IMR-90 (cell line): Measurements from ENCODE around the gene SPEF2. TPM values are rescaled to one million over a fixed set of nuclear protein-coding genes. Genes with fewer than 3 reads are reported as not detected.

Source experiments
- ATAC-seq: fragments of 200-7000 bp; cut with Tn5 transposase; 2 replicates; pipeline ENCODE4 v1.9.1; 2020; ENCODE audit warnings: low read depth, mild to moderate bottlenecking, moderate library complexity
- BruUV-seq: library from RNA; stranded (reverse); fragments of 400-500 nt; replicated peaks from 2 replicates; lab custom pipeline; 2021; lab: Mats Ljungman, UMichigan
- CTCF ChIA-PET: fragments of 300-600 bp; formaldehyde crosslinking; extraction: SDS; loops from one replicate; lab custom pipeline; 2021; ENCODE audit warnings: antibody characterized with exemption; lab: Yijun Ruan, JAX
- POLR2A ChIA-PET: fragments of 300-600 bp; sonication (Branson Sonifier 250); formaldehyde crosslinking; loops from one replicate; lab custom pipeline; 2022; ENCODE audit warnings: antibody characterized with exemption; ENCODE audit not compliant: unreplicated experiment; lab: Charles Lee
- DNase-seq: peaks from one replicate; pipeline ENCODE4 v3.0.0; 2013
- H2AFZ ChIP-seq: replicated peaks from 2 replicates; pipeline ENCODE3; 2013; ENCODE audit warnings: low read length, mild to moderate bottlenecking; ENCODE audit not compliant: poor library complexity
- H2AK5ac ChIP-seq: 2 replicates; pipeline ENCODE4 v1.6.1; 2013; ENCODE audit warnings: low read depth, low read length, inconsistent platforms
- H2AK9ac ChIP-seq: replicated peaks from 2 replicates; pipeline ENCODE3; 2013; ENCODE audit warnings: mild to moderate bottlenecking, low read depth, low read length, moderate library complexity; ENCODE audit not compliant: poor library complexity
- H2BK120ac ChIP-seq: 2 replicates; pipeline ENCODE4 v1.6.1; 2013; ENCODE audit warnings: low read depth, low read length, inconsistent platforms
- H2BK15ac ChIP-seq: 3 replicates; pipeline ENCODE4 v1.6.1; 2013; ENCODE audit warnings: low read depth, low read length, inconsistent platforms
- H2BK20ac ChIP-seq: 2 replicates; pipeline ENCODE4 v1.6.1; 2013; ENCODE audit warnings: low read depth, mild to moderate bottlenecking, inconsistent platforms, low read length, moderate library complexity
- H2BK5ac ChIP-seq: 2 replicates; pipeline ENCODE4 v1.6.1; 2013; ENCODE audit warnings: mild to moderate bottlenecking, low read depth, low read length, inconsistent platforms; ENCODE audit not compliant: poor library complexity, severe bottlenecking
- H3K14ac ChIP-seq: replicated peaks from 2 replicates; pipeline ENCODE4 v1.6.1; 2013; ENCODE audit warnings: low read depth, low read length, inconsistent platforms
- H3K18ac ChIP-seq: 2 replicates; pipeline ENCODE4 v1.6.1; 2013; ENCODE audit warnings: low read depth, low read length, control low read depth
- H3K23ac ChIP-seq: 2 replicates; pipeline ENCODE4 v1.6.1; 2013; ENCODE audit warnings: low read depth, low read length, inconsistent platforms
- H3K27ac ChIP-seq: 2 replicates; pipeline ENCODE4 v1.5.1; 2013; ENCODE audit warnings: mild to moderate bottlenecking, control low read depth, low read length; ENCODE audit not compliant: insufficient read depth
- H3K27me3 ChIP-seq: 2 replicates; pipeline ENCODE4 v1.6.1; 2013; ENCODE audit warnings: low read length; ENCODE audit not compliant: control insufficient read depth, insufficient read depth
- H3K36me3 ChIP-seq: 2 replicates; pipeline ENCODE4 v1.6.1; 2013; ENCODE audit warnings: low read length, mixed read lengths; ENCODE audit not compliant: control insufficient read depth, insufficient read depth
- H3K4ac ChIP-seq: 2 replicates; pipeline ENCODE4 v1.6.1; 2013; ENCODE audit warnings: low read depth, low read length, inconsistent platforms
- H3K4me1 ChIP-seq: 2 replicates; pipeline ENCODE4 v1.6.1; 2013; ENCODE audit warnings: low read length, mixed read lengths; ENCODE audit not compliant: control insufficient read depth, insufficient read depth
- H3K4me2 ChIP-seq: 2 replicates; pipeline ENCODE4 v1.6.1; 2013; ENCODE audit warnings: low read depth, mild to moderate bottlenecking, control low read depth, low read length, moderate library complexity
- H3K4me3 ChIP-seq: 2 replicates; pipeline ENCODE4 v1.5.1; 2013; ENCODE audit warnings: low read depth, mild to moderate bottlenecking, control low read depth, low read length, moderate library complexity; ENCODE audit not compliant: insufficient read depth
- H3K56ac ChIP-seq: 2 replicates; pipeline ENCODE4 v1.6.1; 2013; ENCODE audit warnings: low read length, inconsistent platforms; ENCODE audit not compliant: insufficient read depth; ENCODE audit errors: extremely low read depth
- H3K79me1 ChIP-seq, 2 experiments: 2 replicates each; pipeline ENCODE4 v1.6.1; 2013; ENCODE audit warnings: low read length in 2 of 2, inconsistent platforms in 1 of 2, low read depth in 1 of 2
- H3K9ac ChIP-seq: 2 replicates; pipeline ENCODE4 v1.6.1; 2013; ENCODE audit warnings: low read depth, low read length, control low read depth
- H3K9me1 ChIP-seq: 2 replicates; pipeline ENCODE4 v1.6.1; 2013; ENCODE audit warnings: low read length, inconsistent platforms; ENCODE audit not compliant: insufficient read depth
- H3K9me3 ChIP-seq: 2 replicates; pipeline ENCODE4 v1.6.1; 2013; ENCODE audit warnings: low read length; ENCODE audit not compliant: control insufficient read depth, insufficient read depth
- H4K20me1 ChIP-seq: 2 replicates; pipeline ENCODE4 v1.6.1; 2013; ENCODE audit warnings: low read length, inconsistent platforms; ENCODE audit not compliant: insufficient read depth
- H4K5ac ChIP-seq: 2 replicates; pipeline ENCODE4 v1.6.1; 2013; ENCODE audit warnings: mild to moderate bottlenecking, low read depth, low read length, control low read depth
- H4K8ac ChIP-seq, 2 experiments: 2 replicates each; pipeline ENCODE4 v1.6.1; 2013; ENCODE audit warnings: low read depth in 2 of 2, low read length in 2 of 2, control low read depth in 1 of 2, inconsistent platforms in 1 of 2
- H4K91ac ChIP-seq: 2 replicates; pipeline ENCODE4 v1.6.1; 2013; ENCODE audit warnings: low read depth, low read length, inconsistent platforms; ENCODE audit not compliant: insufficient read depth
- BHLHE40 ChIP-seq: fragments of 150-350 bp; IDR thresholded peaks from 2 replicates; pipeline ENCODE4 v1.6.1; 2016; ENCODE audit warnings: mild to moderate bottlenecking, low read depth, low read length
- CEBPB ChIP-seq: IDR thresholded peaks from 2 replicates; pipeline ENCODE4 v1.6.1; 2012; ENCODE audit warnings: low read depth, low read length, improper control_type of control experiment
- CHD1 ChIP-seq: IDR thresholded peaks from 2 replicates; pipeline ENCODE4 v1.6.1; 2012; ENCODE audit warnings: low read depth, low read length, improper control_type of control experiment
- FOS ChIP-seq: fragments of 150-350 bp; IDR thresholded peaks from 2 replicates; pipeline ENCODE4 v1.6.1; 2016; ENCODE audit warnings: low read depth, low read length
- MAZ ChIP-seq: IDR thresholded peaks from 2 replicates; pipeline ENCODE4 v1.6.1; 2012; ENCODE audit warnings: low read depth, mild to moderate bottlenecking, low read length, improper control_type of control experiment, moderate library complexity, borderline replicate concordance
- MXI1 ChIP-seq: IDR thresholded peaks from 2 replicates; pipeline ENCODE4 v1.6.1; 2012; ENCODE audit warnings: low read depth, mild to moderate bottlenecking, low read length, moderate library complexity, borderline replicate concordance
- NFE2L2 ChIP-seq: fragments of 150-350 bp; IDR thresholded peaks from 2 replicates; pipeline ENCODE4 v1.6.1; 2016; ENCODE audit warnings: low read depth, mild to moderate bottlenecking, low read length
- POLR2A ChIP-seq: IDR thresholded peaks from 2 replicates; pipeline ENCODE4 v1.6.1; 2012; ENCODE audit warnings: mild to moderate bottlenecking, low read depth, low read length
- RFX5 ChIP-seq: IDR thresholded peaks from 2 replicates; pipeline ENCODE4 v1.8.0; 2012; ENCODE audit warnings: low read depth, mild to moderate bottlenecking, low read length, moderate library complexity
- SMC3 ChIP-seq: fragments of 150-350 bp; IDR thresholded peaks from 2 replicates; pipeline ENCODE4 v1.6.1; 2016; ENCODE audit warnings: low read depth, mild to moderate bottlenecking, antibody characterized with exemption, low read length, moderate library complexity
- USF2 ChIP-seq: fragments of 150-350 bp; IDR thresholded peaks from 2 replicates; pipeline ENCODE4 v1.6.1; 2017; ENCODE audit warnings: mild to moderate bottlenecking, antibody characterized with exemption, low read length, low read depth
- WGBS, 2 experiments: methylation state at CpG; one replicate each; pipeline versions ENCODE4 v1.1.5 to v1.1.7; 2013; ENCODE audit warnings: missing lambda C conversion rate in 2 of 2; ENCODE audit not compliant: insufficient read length in 1 of 2; ENCODE audit errors: extremely low coverage in 2 of 2; 5-methylcytosine and 5-hydroxymethylcytosine counted together
- dilution Hi-C: fragments of 300-500 bp; cut with HindIII; formaldehyde crosslinking; loops from one replicate; pipeline ENCODE4 v1.14.3; 2018; ENCODE audit warnings: low sequenced_read_pairs; ENCODE audit not compliant: unreplicated experiment
- in situ Hi-C: fragments of 300-500 bp; cut with MboI; formaldehyde crosslinking; loops from 3 replicates; pipeline ENCODE4 v1.14.3; 2019; ENCODE audit warnings: low sequenced_read_pairs, inconsistent platforms, mixed read lengths
- intact Hi-C: fragments of 100-400 bp; cut with micrococcal nuclease; formaldehyde crosslinking; loops from 2 replicates; pipeline ENCODE4 v1.10.0; 2022
- polyA plus RNA-seq, 3 experiments: library from polyadenylated mRNA; depleted of rRNA; stranded (reverse); fragments of >200 nt; gene quantifications; 2 replicates each; pipeline ENCODE4 v1.2.3, GENCODE V29; 2012; ENCODE audit warnings: low replicate concordance in 1 of 3
- total RNA-seq: library from RNA; depleted of rRNA; stranded (reverse); fragments of >200 nt; gene quantifications from 2 replicates; pipeline ENCODE4 v1.2.3, GENCODE V29; 2012
- TF ChIP-seq, protein P1 (sequence below): conservative IDR thresholded peaks from 2 replicates; pipeline ENCODE4 v1.5.1; 2012; ENCODE audit warnings: mild to moderate bottlenecking, low read depth, low read length, improper control_type of control experiment
- TF ChIP-seq, protein P2 (sequence below): fragments of 150-350 bp; IDR thresholded peaks from 2 replicates; pipeline ENCODE4 v1.6.1; 2016; ENCODE audit warnings: low read depth, mild to moderate bottlenecking, low read length, moderate library complexity, borderline replicate concordance

SPEF2 gene
- total and polyA plus RNA-seq, 2 of the 4 experiments (the other 2 are of a cell fraction) = 1.7 to 2.3 TPM

DNA sequence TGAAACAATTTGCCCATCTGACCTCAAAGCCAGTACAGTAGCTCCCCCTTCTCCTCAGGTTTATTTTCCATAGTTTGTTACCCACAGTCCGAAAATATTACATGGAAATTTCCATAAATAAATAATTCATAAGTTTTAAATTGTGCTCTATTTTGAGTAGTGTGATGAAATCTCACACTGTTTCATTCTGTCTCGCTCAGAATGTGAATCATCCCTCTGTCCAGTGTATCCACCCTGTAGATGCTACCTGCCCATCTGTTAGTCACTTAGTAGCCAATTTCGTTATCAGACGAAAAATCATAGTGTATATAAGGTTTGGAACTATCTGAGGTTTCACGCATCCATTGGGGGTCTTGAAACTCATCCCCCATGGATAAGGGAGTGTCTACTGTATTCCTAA, 138.3 kb downstream of the SPEF2 start:
- Histone ChIP-seq H2BK5ac (no peak overlapping the region), H2BK120ac (no peak overlapping the region), H3K27ac (no peak overlapping the region), H3K36me3 (no peaks in the 10 kb centered on the region), H2AFZ (no peak overlapping the region), H3K79me1 (no peaks in the 10 kb centered on the region), H3K9me1 (0 out of 2 replicates have a peak, but pooled peaks cover 3% of the 10 kb centered on the region), H3K4me3 (no peak overlapping the region), H2AK9ac (no peak overlapping the region), H3K9me3 (no peaks in the 10 kb centered on the region), H3K23ac (no peak overlapping the region), H3K4me2 (no peak overlapping the region), H4K91ac (no peak overlapping the region), H3K14ac (no peak overlapping the region), H3K4ac (no peak overlapping the region), H2BK20ac (no peak overlapping the region), H3K27me3 (no peaks in the 10 kb centered on the region), H3K4me1 (no peaks in the 10 kb centered on the region), H2BK15ac (no peak overlapping the region), H2AK5ac (no peak overlapping the region), H3K56ac (no peak overlapping the region), H4K20me1 (no peaks in the 10 kb centered on the region), H3K9ac (no peak overlapping the region), H4K5ac (no peak overlapping the region), H4K8ac (no peak overlapping the region), H3K18ac (no peak overlapping the region)
- dilution Hi-C loops = no loop called here
- BruUV-seq = no TSS peak
- POLR2A ChIA-PET = no interaction called here
- DNase-seq (no peak), ATAC-seq (no peak)
- WGBS, 2 experiments = no CpG with 5 or more reads among the region's 5 CpGs
- no peak for TF ChIP-seq SMC3
- TF ChIP-seq, protein P1, sequence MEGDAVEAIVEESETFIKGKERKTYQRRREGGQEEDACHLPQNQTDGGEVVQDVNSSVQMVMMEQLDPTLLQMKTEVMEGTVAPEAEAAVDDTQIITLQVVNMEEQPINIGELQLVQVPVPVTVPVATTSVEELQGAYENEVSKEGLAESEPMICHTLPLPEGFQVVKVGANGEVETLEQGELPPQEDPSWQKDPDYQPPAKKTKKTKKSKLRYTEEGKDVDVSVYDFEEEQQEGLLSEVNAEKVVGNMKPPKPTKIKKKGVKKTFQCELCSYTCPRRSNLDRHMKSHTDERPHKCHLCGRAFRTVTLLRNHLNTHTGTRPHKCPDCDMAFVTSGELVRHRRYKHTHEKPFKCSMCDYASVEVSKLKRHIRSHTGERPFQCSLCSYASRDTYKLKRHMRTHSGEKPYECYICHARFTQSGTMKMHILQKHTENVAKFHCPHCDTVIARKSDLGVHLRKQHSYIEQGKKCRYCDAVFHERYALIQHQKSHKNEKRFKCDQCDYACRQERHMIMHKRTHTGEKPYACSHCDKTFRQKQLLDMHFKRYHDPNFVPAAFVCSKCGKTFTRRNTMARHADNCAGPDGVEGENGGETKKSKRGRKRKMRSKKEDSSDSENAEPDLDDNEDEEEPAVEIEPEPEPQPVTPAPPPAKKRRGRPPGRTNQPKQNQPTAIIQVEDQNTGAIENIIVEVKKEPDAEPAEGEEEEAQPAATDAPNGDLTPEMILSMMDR = no peak
- TF ChIP-seq BHLHE40 = no peak
- TF ChIP-seq POLR2A = no peak
- TF ChIP-seq USF2 = no peak
- TF ChIP-seq CEBPB = no peak
- TF ChIP-seq, protein P2, sequence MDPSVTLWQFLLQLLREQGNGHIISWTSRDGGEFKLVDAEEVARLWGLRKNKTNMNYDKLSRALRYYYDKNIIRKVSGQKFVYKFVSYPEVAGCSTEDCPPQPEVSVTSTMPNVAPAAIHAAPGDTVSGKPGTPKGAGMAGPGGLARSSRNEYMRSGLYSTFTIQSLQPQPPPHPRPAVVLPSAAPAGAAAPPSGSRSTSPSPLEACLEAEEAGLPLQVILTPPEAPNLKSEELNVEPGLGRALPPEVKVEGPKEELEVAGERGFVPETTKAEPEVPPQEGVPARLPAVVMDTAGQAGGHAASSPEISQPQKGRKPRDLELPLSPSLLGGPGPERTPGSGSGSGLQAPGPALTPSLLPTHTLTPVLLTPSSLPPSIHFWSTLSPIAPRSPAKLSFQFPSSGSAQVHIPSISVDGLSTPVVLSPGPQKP = no peak
- no peak for TF ChIP-seq CHD1
- no peak for TF ChIP-seq RFX5
- TF ChIP-seq FOS = no peak
- TF ChIP-seq NFE2L2 = no peak
- TF ChIP-seq MAZ = no peak
- TF ChIP-seq MXI1 = no peak
- intact Hi-C loops = no loop called here
- CTCF ChIA-PET = interaction anchor here (0.6 kb wide), 1 partner anchor 1255 kb away, joined by 5 read pairs; no protein-coding TSS in a partner anchor
- in situ Hi-C loops = no loop called here
